Activated naive CD8-positive, alpha-beta T cell treated with anti-CD3 and anti-CD28 coated beads, Interleukin-2, amount 50 U/mL, for 24 hours (primary cell): Measurements from ENCODE around the gene MTREX.
A peak's percentile ranks its signal among the peaks of the same experiment; 100 is the strongest.
"Not testable (repeated sequence)": the region's sequence is repeated elsewhere in the genome, so short reads cannot be mapped to it uniquely, and the experiment has no call there.

ENCODE experiments used
- ATAC-seq: fragments of 150-1000 bp; cut with Tn5 transposase; one replicate; pipeline ENCODE4 v1.10.0; 2021
- DNase-seq: peaks from one replicate; pipeline ENCODE4 v3.0.0; 2021
- H3K27ac Mint-ChIP-seq: one replicate; pipeline ENCODE4 v1.8.0; 2021; ENCODE audit warnings: mild to moderate bottlenecking, mixed read lengths
- H3K27me3 Mint-ChIP-seq: one replicate; pipeline ENCODE4 v1.8.0; 2021; ENCODE audit warnings: mixed read lengths
- H3K36me3 Mint-ChIP-seq: one replicate; pipeline ENCODE4 v1.8.0; 2021; ENCODE audit warnings: low read depth, mixed read lengths
- H3K4me1 Mint-ChIP-seq: one replicate; pipeline ENCODE4 v1.8.0; 2021; ENCODE audit warnings: mixed read lengths
- H3K4me3 Mint-ChIP-seq: one replicate; pipeline ENCODE4 v1.8.0; 2021; ENCODE audit warnings: mild to moderate bottlenecking, moderate library complexity, mixed read lengths
- H3K9me3 Mint-ChIP-seq: one replicate; pipeline ENCODE4 v1.8.0; 2021; ENCODE audit warnings: mixed read lengths

The MTREX gene

DNA sequence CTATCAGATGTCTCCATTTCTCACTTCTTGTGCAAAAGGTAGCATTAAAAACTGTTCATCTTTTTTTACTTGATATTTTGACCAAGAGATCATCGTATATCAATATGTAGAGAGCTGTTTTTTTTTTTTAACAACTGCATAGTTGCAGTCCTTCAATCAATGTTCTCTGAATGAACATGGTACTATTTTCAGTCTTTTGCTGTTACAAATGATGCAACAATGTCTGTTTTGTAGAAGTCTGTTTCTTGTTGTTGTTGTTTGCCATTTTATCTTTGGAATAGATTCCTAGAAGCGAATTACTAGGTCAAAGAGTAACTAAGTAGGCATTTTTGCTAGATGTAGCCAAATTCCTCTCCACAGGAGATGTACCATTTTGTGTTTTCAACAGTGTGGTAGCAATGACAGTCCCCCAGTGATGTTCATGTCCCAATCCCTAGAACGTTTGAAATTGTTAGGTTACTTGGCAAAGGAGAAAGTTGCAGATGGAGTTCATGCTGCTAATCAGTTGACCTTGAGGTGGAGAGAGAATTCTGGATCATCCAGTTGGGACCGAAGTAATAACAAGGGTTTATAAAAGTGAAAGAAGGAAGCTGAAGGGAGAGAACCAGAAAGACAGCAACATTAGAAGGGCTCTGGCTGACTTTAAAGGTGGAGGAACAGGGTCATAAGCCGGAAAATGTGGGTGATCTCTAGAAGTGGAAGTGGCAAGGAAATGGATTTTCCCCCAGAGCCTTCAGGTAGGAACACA lies 6.3 kb downstream of the MTREX start:
- Mint-ChIP-seq H3K27ac (peak overlapping the region; percentile 9), H3K27me3 (no peaks in the 10 kb centered on the region), H3K4me3 (no peak overlapping the region), H3K36me3 (peaks cover 37% of the 10 kb centered on the region), H3K4me1 (peaks cover 52% of the 10 kb centered on the region), H3K9me3 (peaks cover 10% of the 10 kb centered on the region)
- no peak for ATAC-seq
- no peak for DNase-seq

DNA sequence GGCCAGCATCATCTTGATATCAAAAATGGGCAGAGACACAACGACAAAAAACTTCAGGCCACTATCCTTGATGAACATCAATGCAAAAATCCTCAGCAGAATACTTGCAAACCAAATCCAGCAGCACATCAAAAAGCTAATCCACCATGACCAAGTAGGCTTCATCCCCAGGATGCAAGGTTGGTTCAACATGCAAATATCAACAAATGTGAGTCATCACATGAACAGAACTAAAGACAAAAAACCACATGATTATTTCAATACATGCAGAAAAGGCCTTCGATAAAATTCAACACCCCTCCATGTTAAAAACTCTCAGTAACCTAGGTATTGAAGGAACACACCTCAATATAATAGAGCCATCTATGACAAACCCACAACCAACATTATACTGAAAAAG lies 8.5 kb downstream of the MTREX start:
- no peak overlapping the region for H3K4me3 Mint-ChIP-seq
- peaks cover 10% of the 10 kb centered on the region for H3K9me3 Mint-ChIP-seq
- peaks cover 34% of the 10 kb centered on the region for H3K36me3 Mint-ChIP-seq
- ATAC-seq (no peak), DNase-seq (no peak)
- H3K27me3 Mint-ChIP-seq, result no peaks in the 10 kb centered on the region
- peaks cover 52% of the 10 kb centered on the region for H3K4me1 Mint-ChIP-seq
- H3K27ac Mint-ChIP-seq, result no peak overlapping the region

DNA sequence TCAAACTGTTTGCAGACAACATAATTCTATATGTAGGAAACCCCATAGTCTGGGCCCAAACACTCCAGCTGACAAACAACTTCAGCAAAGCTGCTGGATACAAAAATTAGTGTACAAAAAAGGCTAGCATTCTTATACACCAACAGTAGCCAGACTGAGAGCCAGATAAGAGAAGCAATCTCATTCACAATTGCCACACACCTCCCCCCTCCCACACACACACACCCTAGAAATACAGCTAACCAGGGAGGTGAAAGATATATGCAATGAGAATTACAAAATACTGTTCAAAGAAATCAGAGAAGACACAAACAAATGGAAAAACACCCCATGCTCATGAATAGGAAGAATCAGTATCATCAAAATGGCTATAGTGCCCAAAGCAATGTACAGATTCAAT lies 9.0 kb downstream of the MTREX start:
- no peaks in the 10 kb centered on the region for H3K27me3 Mint-ChIP-seq
- H3K4me1 Mint-ChIP-seq, result peaks cover 48% of the 10 kb centered on the region
- no peak overlapping the region for H3K27ac Mint-ChIP-seq

DNA sequence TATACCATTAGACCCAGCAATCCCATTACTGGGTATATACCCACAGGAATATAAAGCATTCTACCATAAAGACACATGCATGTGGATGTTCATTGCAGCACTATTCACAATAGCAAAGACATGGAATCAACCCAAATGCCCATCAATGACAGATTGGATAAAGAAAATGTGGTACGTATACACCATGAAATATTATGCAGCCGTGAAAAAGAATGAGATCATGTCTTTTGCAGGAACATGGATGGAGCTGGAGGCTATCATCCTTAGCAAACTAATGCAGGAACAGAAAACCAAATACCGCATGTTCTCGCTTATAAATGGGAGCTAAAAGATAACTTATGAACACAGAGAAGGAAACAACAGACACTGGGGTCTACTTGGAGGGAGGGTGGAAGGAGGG lies 10.4 kb downstream of the MTREX start:
- H3K27ac Mint-ChIP-seq, ATAC-seq, H3K4me3 Mint-ChIP-seq, DNase-seq, H3K27me3 Mint-ChIP-seq: not testable (repeated sequence)
- Mint-ChIP-seq H3K4me1 (peaks cover 39% of the 10 kb centered on the region), H3K9me3 (peaks cover 10% of the 10 kb centered on the region), H3K36me3 (peaks cover 26% of the 10 kb centered on the region)

More for the DNA sequence above, 9.0 kb downstream of the MTREX start:
- peaks cover 31% of the 10 kb centered on the region for H3K36me3 Mint-ChIP-seq
- peaks cover 10% of the 10 kb centered on the region for H3K9me3 Mint-ChIP-seq
- ATAC-seq, result no peak
- no peak overlapping the region for H3K4me3 Mint-ChIP-seq
- no peak for DNase-seq

DNA sequence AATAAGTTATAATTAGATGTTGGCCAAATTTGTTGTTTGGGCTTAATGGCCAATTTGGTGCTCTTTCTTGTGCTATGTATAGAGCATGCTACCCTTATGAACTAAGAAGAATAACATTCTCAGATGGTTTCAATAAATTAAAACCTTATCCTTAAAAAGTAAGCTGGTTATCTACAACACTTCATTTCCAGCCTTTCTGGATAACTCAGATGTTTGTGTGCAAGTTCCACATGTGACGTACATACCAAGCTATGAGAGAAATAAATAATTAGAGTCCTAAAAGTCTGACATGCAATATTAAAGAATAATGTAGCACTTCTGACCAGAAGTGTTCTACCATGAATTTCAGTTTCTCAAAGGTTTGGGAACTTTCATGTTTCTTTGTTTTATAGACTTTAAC lies 11.7 kb downstream of the MTREX start:
- ATAC-seq (no peak), DNase-seq (no peak)
- Mint-ChIP-seq H3K27me3 (no peaks in the 10 kb centered on the region), H3K4me3 (no peak overlapping the region), H3K36me3 (peaks cover 24% of the 10 kb centered on the region), H3K4me1 (peaks cover 30% of the 10 kb centered on the region), H3K27ac (no peak overlapping the region), H3K9me3 (peaks cover 10% of the 10 kb centered on the region)

DNA sequence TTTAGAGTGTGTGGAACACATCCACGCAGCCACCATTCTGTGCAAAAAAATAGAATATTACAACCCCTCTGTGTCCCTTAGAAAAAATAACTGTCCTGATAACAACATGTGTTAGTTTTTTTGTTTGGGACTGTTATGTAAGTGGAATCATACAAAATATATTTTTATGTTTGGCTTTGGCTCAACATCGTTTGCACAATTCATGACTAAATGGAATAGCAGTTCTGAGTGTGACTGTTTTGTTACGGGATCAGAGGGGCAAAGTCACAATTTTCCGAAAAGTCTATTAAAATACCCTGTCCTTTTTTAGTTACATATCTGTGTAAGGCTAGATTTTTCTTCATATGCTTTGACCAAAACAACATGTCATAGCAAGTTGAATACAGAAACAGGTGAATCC lies 12.8 kb downstream of the MTREX start:
- no peaks in the 10 kb centered on the region for H3K27me3 Mint-ChIP-seq
- no peak overlapping the region for H3K4me3 Mint-ChIP-seq
- ATAC-seq (no peak), DNase-seq (no peak)
- H3K36me3 Mint-ChIP-seq, result peaks cover 25% of the 10 kb centered on the region
- H3K9me3 Mint-ChIP-seq, result peaks cover 10% of the 10 kb centered on the region
- no peak overlapping the region for H3K27ac Mint-ChIP-seq
- H3K4me1 Mint-ChIP-seq, result peaks cover 27% of the 10 kb centered on the region

DNA sequence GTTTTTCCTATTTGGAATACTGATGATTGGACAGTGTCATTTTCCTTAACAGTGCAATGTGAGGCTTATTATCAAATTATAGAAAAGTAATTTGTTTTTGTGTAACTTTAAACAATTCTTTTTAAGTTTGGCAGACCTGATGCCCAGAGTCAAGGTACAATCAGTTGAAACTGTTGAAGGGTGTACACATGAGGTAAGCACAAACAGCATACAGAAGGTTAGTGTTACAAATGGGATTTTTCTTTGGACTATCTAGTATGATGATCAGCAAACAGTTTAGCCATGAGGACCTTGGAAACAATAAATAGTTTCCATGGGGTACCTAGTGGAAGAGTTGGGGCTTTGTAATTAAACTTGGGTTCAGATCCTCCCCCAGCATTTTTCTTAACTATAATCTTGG lies 16.2 kb downstream of the MTREX start:
- H3K36me3 Mint-ChIP-seq, result peaks cover 24% of the 10 kb centered on the region
- H3K4me3 Mint-ChIP-seq, result no peak overlapping the region
- ATAC-seq (no peak), DNase-seq (no peak)
- H3K27me3 Mint-ChIP-seq, result no peaks in the 10 kb centered on the region
- H3K27ac Mint-ChIP-seq, result no peak overlapping the region
- no peaks in the 10 kb centered on the region for H3K9me3 Mint-ChIP-seq
- H3K4me1 Mint-ChIP-seq, result peaks cover 19% of the 10 kb centered on the region

DNA sequence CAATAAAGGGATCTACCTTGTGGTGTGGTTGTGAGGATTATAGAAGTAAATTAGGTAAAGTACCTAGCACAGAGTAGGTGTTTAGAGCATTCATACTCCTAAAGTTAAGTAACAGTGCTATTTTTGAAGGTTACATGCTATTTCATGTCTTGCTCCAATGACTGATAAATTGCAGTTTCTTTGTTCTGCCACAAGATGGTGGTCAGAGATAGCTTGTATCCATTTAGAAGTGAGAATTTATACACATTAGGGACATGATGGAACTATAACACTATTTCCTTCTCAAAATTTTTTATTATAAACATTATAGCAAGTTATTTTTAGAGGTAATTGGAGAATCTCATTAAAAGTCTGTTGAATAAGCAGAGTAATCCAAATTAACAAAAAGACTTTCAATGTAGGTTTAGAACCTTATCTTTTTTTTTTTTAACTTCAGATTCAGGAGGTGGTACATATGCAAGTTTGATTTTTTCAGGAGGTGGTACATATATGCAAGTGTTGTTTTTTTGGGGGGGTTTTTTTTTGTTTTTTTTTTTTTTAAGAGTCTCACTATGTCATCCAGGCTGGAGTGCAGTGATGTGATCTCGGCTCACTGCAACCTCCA lies 17.1 kb downstream of the MTREX start:
- DNase-seq (no peak), ATAC-seq (peak; percentile 63)
- H3K36me3 Mint-ChIP-seq, result peaks cover 33% of the 10 kb centered on the region
- H3K27ac Mint-ChIP-seq, result no peak overlapping the region
- H3K4me1 Mint-ChIP-seq, result peaks cover 16% of the 10 kb centered on the region
- H3K9me3 Mint-ChIP-seq, result no peaks in the 10 kb centered on the region
- H3K4me3 Mint-ChIP-seq, result no peak overlapping the region
- H3K27me3 Mint-ChIP-seq, result no peaks in the 10 kb centered on the region

DNA sequence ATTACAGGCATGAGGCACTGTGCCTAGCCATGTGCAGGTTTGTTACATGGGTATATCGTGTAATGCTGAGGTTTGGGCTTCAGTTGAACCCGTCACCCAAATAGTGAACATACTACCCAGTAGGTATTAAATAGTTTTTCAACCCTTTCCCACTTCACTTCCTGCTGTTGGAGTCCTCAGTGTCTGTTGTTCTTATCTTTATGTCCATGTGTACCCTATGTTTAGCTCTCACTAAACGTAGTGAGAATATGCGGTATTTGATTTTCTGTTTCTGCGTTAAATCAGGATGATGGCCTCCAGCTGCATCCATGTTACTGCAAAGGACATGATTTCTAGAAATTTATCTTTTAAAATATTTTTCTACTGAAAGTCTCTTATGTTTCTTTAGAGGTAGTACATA lies 17.8 kb downstream of the MTREX start:
- H3K4me1 Mint-ChIP-seq, result peaks cover 17% of the 10 kb centered on the region
- peaks cover 37% of the 10 kb centered on the region for H3K36me3 Mint-ChIP-seq
- ATAC-seq, result no peak
- H3K27ac Mint-ChIP-seq, result no peak overlapping the region
- H3K4me3 Mint-ChIP-seq, result no peak overlapping the region
- DNase-seq, result no peak
- no peaks in the 10 kb centered on the region for H3K27me3 Mint-ChIP-seq
- H3K9me3 Mint-ChIP-seq, result no peaks in the 10 kb centered on the region

DNA sequence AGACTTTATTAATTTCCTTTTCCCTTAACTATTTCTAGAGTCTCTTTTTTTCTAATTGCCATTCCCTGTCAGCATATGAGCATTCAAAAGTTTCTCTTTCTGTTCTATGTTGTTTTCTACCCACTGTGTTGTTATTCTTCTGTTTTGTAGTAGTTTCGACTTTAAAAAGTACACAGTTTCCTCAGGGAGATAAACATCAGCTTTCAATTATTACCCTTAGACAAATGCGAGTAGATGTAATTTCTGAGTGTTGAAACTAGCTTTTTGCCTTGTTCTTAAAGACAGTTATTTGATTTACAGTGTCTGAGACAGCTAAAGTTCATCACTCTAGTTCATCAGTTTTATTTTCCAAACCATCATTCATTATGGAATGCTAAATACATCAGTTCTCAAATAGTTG lies 19.5 kb downstream of the MTREX start:
- Mint-ChIP-seq H3K4me3 (no peak overlapping the region), H3K36me3 (peaks cover 51% of the 10 kb centered on the region), H3K27me3 (no peaks in the 10 kb centered on the region), H3K27ac (peak overlapping the region; percentile 2), H3K9me3 (no peaks in the 10 kb centered on the region), H3K4me1 (peaks cover 23% of the 10 kb centered on the region)
- DNase-seq (no peak), ATAC-seq (no peak)

DNA sequence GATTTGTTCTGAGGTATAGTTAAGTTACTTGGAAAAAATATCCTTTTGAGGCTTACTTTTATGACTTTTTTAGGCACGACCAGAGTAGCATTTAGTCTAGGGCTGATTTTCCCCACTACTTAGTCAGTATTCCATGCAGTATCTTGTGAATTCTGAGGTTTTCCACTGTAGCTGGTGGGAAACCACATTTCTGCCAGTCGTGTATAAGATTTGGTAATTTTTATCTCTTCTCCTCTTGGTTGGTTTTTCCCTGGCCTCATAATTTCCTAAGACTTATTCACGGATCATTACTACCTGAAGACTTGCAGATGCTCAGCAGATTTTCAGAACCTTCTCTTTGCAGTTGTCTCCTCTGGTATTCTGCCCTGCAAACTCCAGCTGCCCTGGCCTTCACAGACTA lies 23.5 kb downstream of the MTREX start:
- H3K36me3 Mint-ChIP-seq, result peaks cover 67% of the 10 kb centered on the region
- no peak overlapping the region for H3K27ac Mint-ChIP-seq
- no peaks in the 10 kb centered on the region for H3K27me3 Mint-ChIP-seq
- H3K4me3 Mint-ChIP-seq, result no peak overlapping the region
- no peak for DNase-seq
- H3K9me3 Mint-ChIP-seq, result no peaks in the 10 kb centered on the region
- H3K4me1 Mint-ChIP-seq, result peaks cover 23% of the 10 kb centered on the region
- no peak for ATAC-seq

DNA sequence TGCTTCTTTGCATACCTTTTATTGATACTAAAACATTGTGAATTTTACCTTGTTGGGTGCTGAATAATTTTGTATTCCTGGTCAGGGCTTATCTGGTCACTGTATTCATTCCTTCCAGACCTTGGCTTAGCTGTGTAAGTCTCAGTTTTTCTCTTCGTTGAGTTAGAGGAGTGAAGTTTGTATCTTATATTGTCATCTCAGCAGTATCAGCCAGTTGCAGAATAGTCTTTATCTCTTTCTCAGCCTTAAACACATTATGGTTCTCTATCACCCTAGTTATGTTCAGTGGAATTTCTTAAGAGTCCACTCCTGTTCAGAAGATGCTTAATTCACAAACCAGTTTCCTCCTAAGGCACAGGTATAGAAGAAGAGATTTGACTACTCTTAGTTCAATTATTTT lies 25.2 kb downstream of the MTREX start:
- Mint-ChIP-seq H3K27ac (no peak overlapping the region), H3K36me3 (peaks cover 68% of the 10 kb centered on the region), H3K4me1 (peaks cover 23% of the 10 kb centered on the region), H3K27me3 (no peaks in the 10 kb centered on the region), H3K4me3 (no peak overlapping the region), H3K9me3 (no peaks in the 10 kb centered on the region)
- no peak for ATAC-seq
- no peak for DNase-seq

DNA sequence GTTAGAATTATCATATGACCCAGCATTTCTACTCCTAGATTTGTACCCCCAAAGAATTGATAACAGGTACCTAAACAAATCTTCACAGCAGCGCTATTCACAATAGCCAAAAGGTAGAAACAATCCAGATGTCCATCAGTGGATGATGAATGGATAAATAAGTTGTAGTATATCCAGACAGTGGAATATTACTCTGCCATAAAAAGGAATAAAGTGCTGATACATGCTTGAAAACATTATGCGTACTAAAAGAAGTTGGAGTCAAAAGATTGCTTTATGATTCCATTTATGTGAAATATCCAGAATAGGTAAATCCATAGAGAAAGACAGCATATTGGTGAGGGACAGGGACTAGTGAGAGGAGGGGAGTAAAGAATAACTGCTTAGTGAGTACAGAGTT lies 26.0 kb downstream of the MTREX start:
- Mint-ChIP-seq H3K36me3 (peaks cover 69% of the 10 kb centered on the region), H3K27ac (no peak overlapping the region)
- ATAC-seq, result no peak

DNA sequence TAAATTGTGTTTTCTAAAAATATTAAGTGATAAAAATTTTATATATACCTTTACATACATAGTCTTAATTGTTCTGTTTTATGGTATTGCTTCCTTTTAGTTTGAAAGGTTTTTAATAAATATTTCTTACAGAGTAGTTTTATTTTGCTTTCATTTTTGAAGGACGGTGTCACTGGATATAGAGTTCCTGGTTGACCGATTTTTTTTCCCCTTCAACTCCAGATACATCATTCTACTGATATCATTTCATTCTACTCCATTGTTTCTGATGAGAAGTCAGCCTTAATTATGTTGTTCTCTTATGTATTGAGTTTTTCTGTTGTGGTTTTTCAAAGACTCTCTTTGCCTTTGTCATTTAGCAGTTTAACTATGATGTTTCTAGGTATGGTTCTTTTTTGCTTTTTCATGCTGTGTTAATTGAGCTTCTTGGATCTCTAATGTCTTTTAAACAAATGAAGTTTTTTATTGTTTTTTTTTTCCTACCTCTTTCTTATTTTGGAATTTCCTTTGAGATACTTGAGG lies 30.4 kb downstream of the MTREX start:
- DNase-seq, result no peak
- peak overlapping the region; percentile 85 for H3K27ac Mint-ChIP-seq
- H3K36me3 Mint-ChIP-seq, result peaks cover 50% of the 10 kb centered on the region

More for the DNA sequence above, 26.0 kb downstream of the MTREX start:
- Mint-ChIP-seq H3K27me3 (no peaks in the 10 kb centered on the region), H3K4me3 (no peak overlapping the region), H3K4me1 (peaks cover 31% of the 10 kb centered on the region), H3K9me3 (no peaks in the 10 kb centered on the region)
- no peak for DNase-seq

DNA sequence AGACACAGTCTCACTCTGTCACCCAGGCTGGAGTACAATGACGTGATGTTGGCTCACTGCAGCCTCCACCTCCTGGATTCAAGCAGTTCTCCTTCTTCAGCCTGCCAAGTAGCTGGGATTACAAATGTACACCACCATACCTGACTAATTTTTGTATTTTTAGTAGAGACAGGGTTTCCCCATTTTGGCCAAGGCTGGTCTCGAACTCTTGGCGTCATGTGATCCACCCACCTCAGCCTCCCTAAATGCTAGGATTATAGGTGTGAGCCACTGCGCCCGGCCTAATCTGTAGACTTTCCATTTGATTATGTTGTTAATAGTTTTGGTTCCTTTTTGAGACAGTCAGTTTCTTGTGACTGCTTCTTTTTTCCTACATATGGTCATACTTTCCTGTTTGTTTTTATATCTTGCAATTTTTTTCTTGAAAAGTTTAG lies 31.0 kb downstream of the MTREX start:
- Mint-ChIP-seq H3K4me3 (peak overlapping the region; percentile 13), H3K27me3 (no peaks in the 10 kb centered on the region), H3K27ac (peak overlapping the region; percentile 85), H3K9me3 (no peaks in the 10 kb centered on the region), H3K36me3 (peaks cover 44% of the 10 kb centered on the region), H3K4me1 (peaks cover 27% of the 10 kb centered on the region)
- DNase-seq (peak; percentile 64), ATAC-seq (peak; percentile 96)

More for the DNA sequence above, 30.4 kb downstream of the MTREX start:
- H3K9me3 Mint-ChIP-seq, result no peaks in the 10 kb centered on the region
- no peak for ATAC-seq
- H3K4me3 Mint-ChIP-seq, result peak overlapping the region; percentile 65
- H3K27me3 Mint-ChIP-seq, result no peaks in the 10 kb centered on the region
- peaks cover 27% of the 10 kb centered on the region for H3K4me1 Mint-ChIP-seq
